Fibroblast of villous mesenchyme (primary cell): ENCODE measurements around the gene SNX9. TPM values are rescaled to one million over a fixed set of nuclear protein-coding genes. Genes with fewer than 3 reads are reported as not detected.

Experiments
- DNase-seq: peaks from one replicate; pipeline ENCODE4 v3.0.0-alpha.2; 2010; ENCODE audit warnings: low read depth
- H3K4me3 ChIP-seq: 2 replicates; pipeline ENCODE4 v1.5.1; 2011; ENCODE audit warnings: low read depth, mild to moderate bottlenecking, low read length
- CTCF ChIP-seq: IDR thresholded peaks from 2 replicates; pipeline ENCODE4 v1.5.1; 2012; ENCODE audit warnings: low read depth, mild to moderate bottlenecking, low read length; ENCODE audit not compliant: insufficient read depth
- total RNA-seq: library from RNA; depleted of rRNA; stranded (reverse); fragments of >200 nt; gene quantifications from 2 replicates; pipeline ENCODE4 v1.2.3, GENCODE V29; 2012

Gene SNX9
- total RNA-seq, 1 donor = 37.6 TPM

DNA sequence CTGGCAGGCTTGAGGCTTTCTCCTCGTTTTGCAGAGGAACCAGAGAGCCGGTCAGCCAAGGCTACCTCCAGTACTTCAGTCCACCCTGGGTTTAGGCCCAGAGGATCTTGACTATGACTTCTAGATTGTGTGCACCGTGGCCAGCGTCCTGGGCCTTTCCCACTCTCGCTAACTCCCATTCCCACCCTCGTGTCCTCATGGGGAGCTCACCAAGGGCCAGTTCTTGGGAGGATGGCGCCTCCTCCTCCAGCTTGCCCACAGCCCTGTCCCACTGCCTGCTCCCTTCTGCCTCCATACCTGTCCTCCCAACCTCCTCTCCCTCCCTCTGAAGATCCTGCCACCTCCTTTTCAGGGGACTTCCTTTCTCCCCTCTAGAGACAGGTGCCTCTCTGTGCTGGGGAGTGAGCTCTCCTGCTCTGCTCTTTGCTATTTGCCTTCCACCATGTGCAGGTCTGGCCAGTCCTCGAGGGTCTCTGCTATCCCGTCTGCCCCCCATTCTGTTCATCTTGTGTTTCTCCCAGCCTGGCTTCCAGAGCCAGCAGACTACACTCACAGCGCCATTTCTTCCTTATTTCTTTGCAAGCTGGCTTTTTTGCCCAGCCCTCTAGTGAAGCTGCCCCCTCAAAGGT, 154.2 kb downstream of the SNX9 start:
- no peak overlapping the region for H3K4me3 ChIP-seq
- no peak for DNase-seq
- no peak for TF ChIP-seq CTCF

DNA sequence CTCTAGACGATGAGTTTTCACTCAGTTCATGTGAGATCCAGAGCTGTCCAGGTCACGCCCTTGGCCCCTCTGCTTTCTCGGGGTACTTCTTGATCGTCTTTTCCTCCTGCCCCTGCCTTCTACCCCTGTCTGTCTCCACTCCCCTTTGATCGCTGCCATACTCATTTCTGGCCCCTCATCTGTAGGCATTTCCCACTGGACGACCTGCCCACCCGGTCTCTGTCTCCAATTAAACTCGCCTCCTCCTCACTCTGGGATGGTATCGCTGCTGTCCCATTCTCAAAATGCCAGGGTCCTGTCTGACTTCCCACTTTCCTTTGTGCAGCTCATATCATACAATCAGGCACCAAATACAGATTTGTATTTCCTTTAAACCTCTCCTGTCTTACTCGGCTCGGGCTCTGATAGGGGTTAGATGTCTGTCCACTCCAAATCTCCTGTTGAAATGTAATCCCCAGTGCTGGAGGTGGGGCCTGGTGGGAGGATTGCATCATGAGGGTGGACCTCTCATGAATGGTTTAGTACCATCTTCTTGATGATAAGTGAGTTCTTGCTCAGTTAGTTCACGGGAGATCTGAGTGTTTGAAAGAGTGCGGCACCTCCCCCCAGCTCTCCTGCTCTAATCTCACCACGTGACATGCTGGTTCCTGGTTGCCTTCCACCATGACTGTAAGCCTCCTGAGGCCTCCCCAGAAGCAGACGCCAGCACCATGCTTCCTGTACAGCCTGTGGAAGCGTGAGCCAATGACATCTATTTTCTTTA, 155.2 kb downstream of the SNX9 start:
- no peak overlapping the region for H3K4me3 ChIP-seq
- DNase-seq = no peak
- TF ChIP-seq CTCF = no peak

GRCh38 chr6:157980288-157981131, 157.5 kb downstream of the SNX9 start:
- DNase-seq = no peak
- no peak for TF ChIP-seq CTCF
- H3K4me3 ChIP-seq = no peak overlapping the region

DNA sequence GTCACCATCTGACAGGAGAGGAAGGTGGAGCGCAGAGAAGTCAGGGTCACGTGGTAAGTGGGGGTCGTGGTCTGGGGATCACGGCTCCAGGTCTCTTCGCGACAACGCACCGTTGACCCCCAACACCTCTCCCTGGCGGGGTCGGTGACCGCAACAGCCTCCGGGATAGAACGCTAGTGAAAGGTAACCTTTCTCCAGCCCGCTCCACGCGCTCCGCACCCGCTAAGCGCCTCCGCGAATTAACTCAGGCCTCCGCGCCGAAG, 158.0 kb downstream of the SNX9 start:
- no peak for DNase-seq
- peak overlapping the region; percentile 75 for H3K4me3 ChIP-seq
- TF ChIP-seq CTCF = no peak

DNA sequence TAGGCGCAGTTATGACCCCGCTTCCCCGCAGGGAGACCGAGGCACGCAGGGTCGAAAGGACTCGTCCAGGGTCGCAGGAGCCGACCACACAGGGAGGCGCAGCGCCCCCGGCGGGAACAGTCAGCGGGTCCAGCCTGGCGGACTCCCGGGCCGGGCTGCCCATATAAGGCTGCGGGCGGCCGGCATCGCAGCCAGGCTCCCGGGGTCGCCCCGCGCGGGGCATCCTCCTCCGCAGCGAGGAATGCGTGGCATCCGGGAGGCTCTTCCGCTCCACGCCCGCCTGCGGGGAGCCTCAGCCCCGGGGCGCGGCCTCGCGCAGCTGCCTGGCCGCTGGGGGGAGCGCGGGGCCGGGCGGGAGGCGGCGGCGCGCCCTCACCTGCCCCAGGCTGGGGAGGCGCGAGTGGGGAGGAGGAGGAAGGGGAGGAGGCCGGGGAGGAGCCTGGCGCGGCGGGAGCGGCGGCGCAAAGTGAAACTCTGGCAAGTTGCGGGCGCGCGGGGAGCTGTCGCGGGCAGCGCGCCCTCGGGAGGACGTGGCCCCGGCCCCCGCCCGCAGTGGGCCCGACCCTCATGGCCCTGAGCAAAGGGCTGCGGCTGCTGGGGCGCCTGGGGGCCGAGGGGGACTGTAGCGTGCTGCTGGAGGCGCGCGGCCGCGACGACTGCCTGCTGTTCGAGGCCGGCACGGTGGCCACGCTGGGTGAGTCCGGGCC, 158.5 kb downstream of the SNX9 start, which contains the start of gene SYNJ2:
SYNJ2 (plus strand) TSS at position 469 of the 707 bp plus-strand sequence; CDS start at position 568, 99 bp downstream.
- DNase-seq = peak; percentile 79
- TF ChIP-seq CTCF = peak; percentile 36
- H3K4me3 ChIP-seq = peak within 1 kb of the TSS; percentile 75

GRCh38 chr6:157982102-157982562, 159.1 kb downstream of the SNX9 start:
- peak; percentile 51 for DNase-seq
- TF ChIP-seq CTCF = peak; percentile 2
- peak overlapping the region; percentile 75 for H3K4me3 ChIP-seq
